Stimulated activated CD8-positive, alpha-beta memory T cell treated with anti-CD3 and anti-CD28 coated beads, Interleukin-15, amount 100 ng/mL, for 48 hours (primary cell): ENCODE measurements around the gene EPSTI1.
"Not testable (repeated sequence)": the region's sequence is repeated elsewhere in the genome, so short reads cannot be mapped to it uniquely, and the experiment has no call there.

Experiments
- DNase-seq, 2 donors: peaks; one replicate each; pipeline ENCODE4 v3.0.0-alpha.2; 2020; ENCODE audit warnings: low read depth in 2 of 2

Gene EPSTI1

GRCh38 chr13:43005460-43006236 is 13.6 kb upstream of the EPSTI1 start:
- no peak for DNase-seq

GRCh38 chr13:43003729-43004128 is 11.7 kb upstream of the EPSTI1 start:
- DNase-seq, result no peak

- DNase-seq, result no peak
These were observed 11.0 kb upstream of the EPSTI1 start for GRCh38 chr13:43003010-43003409.

- DNase-seq, result no peak
These were observed 10.0 kb upstream of the EPSTI1 start for GRCh38 chr13:43002021-43002420.

GRCh38 chr13:43000676-43001075 is 8.6 kb upstream of the EPSTI1 start:
- DNase-seq, result no peak

GRCh38 chr13:42999491-42999890 is 7.5 kb upstream of the EPSTI1 start:
- no peak for DNase-seq

GRCh38 chr13:42997381-42997780 is 5.3 kb upstream of the EPSTI1 start:
- no peak for DNase-seq

- no peak for DNase-seq
These were observed 4.5 kb upstream of the EPSTI1 start for GRCh38 chr13:42996584-42996983.

GRCh38 chr13:42994878-42995277 is 2.8 kb upstream of the EPSTI1 start:
- no peak for DNase-seq

GRCh38 chr13:42992764-42993122 is 702 bp upstream of the EPSTI1 start:
- no peak for DNase-seq

GRCh38 chr13:42991233-42991897 is 676 bp downstream of the EPSTI1 start:
- DNase-seq, result not testable (repeated sequence)

GRCh38 chr13:42990291-42991232 is 1.5 kb downstream of the EPSTI1 start:
- DNase-seq, result no peak

- no peak for DNase-seq
These were observed 5.9 kb downstream of the EPSTI1 start for GRCh38 chr13:42986176-42986574.

GRCh38 chr13:42985312-42986175 is 6.5 kb downstream of the EPSTI1 start:
- no peak for DNase-seq

- no peak for DNase-seq
These were observed 7.3 kb downstream of the EPSTI1 start for GRCh38 chr13:42984691-42985090.

GRCh38 chr13:42984026-42984425 is 8.0 kb downstream of the EPSTI1 start:
- no peak for DNase-seq

GRCh38 chr13:42981853-42982252 is 10.2 kb downstream of the EPSTI1 start:
- DNase-seq, result no peak

GRCh38 chr13:42981317-42981716 is 10.7 kb downstream of the EPSTI1 start:
- no peak for DNase-seq

GRCh38 chr13:42977219-42977659 is 14.8 kb downstream of the EPSTI1 start:
- DNase-seq, result no peak

GRCh38 chr13:42976066-42976465 is 16.0 kb downstream of the EPSTI1 start:
- no peak for DNase-seq

GRCh38 chr13:42973581-42973980 is 18.5 kb downstream of the EPSTI1 start:
- DNase-seq, result no peak
